Aorta (tissue), 5 donors: ENCODE results near the gene ARPC5. TPM values are rescaled to one million over a fixed set of nuclear protein-coding genes. Genes with fewer than 3 reads are reported as not detected.

Experiments
- ATAC-seq: fragments of 200-7000 bp; cut with Tn5 transposase; one replicate; pipeline ENCODE4 v1.9.1; 2022; ENCODE audit warnings: moderate library complexity; ENCODE audit not compliant: low FRiP score
- DNase-seq, 2 donors: peaks; one replicate each; pipeline ENCODE4 v3.0.0-alpha.2; 2020
- H3K27ac ChIP-seq, 2 donors: one replicate each; pipeline ENCODE4 v1.5.1; 2013; ENCODE audit warnings: low read length in 2 of 2, mild to moderate bottlenecking in 2 of 2, moderate library complexity in 2 of 2, control low read depth in 1 of 2, inconsistent platforms in 1 of 2, low read depth in 1 of 2
- H3K27me3 ChIP-seq, 2 donors: one replicate each; pipeline ENCODE4 v1.6.1; 2013; ENCODE audit warnings: control low read depth in 1 of 2, low read length in 1 of 2, mild to moderate bottlenecking in 1 of 2, moderate library complexity in 1 of 2; ENCODE audit not compliant: insufficient read depth in 2 of 2, control insufficient read depth in 1 of 2
- H3K36me3 ChIP-seq, 2 donors: one replicate each; pipeline ENCODE4 v1.6.1; 2013; ENCODE audit warnings: control low read depth in 1 of 2, low read length in 1 of 2, mild to moderate bottlenecking in 1 of 2; ENCODE audit not compliant: insufficient read depth in 2 of 2, control insufficient read depth in 1 of 2
- H3K4me1 ChIP-seq, 2 donors: one replicate each; pipeline ENCODE4 v1.6.1; 2013; ENCODE audit warnings: low read length in 2 of 2, control low read depth in 1 of 2, mild to moderate bottlenecking in 1 of 2, moderate library complexity in 1 of 2; ENCODE audit not compliant: insufficient read depth in 2 of 2, control insufficient read depth in 1 of 2
- H3K4me3 ChIP-seq, 2 donors: one replicate each; pipeline ENCODE4 v1.5.1; 2013; ENCODE audit warnings: low read length in 2 of 2, control low read depth in 1 of 2, mild to moderate bottlenecking in 1 of 2
- H3K9me3 ChIP-seq: one replicate; pipeline ENCODE4 v1.6.1; 2013; ENCODE audit warnings: mild to moderate bottlenecking, low read length; ENCODE audit not compliant: control insufficient read depth
- WGBS, 2 donors: extraction: QIAGEN DNeasy Blood & Tissue Kit; methylation state at CpG; one replicate each; pipeline ENCODE4 v1.1.7; 2013; 5-methylcytosine and 5-hydroxymethylcytosine counted together
- intact Hi-C, 2 donors: fragments of 100-400 bp; cut with DNase I; formaldehyde crosslinking; loops; one replicate each; pipeline versions ENCODE4 v1.14.2 to v1.15.0; 2022
- polyA plus RNA-seq, 2 donors: library from polyadenylated mRNA; stranded (reverse); fragments of 200-250 nt; gene quantifications; one replicate each; pipeline ENCODE4 v1.2.3, GENCODE V29; 2013
- total RNA-seq, 2 donors: library from RNA; stranded (reverse); fragmentation: NEBNext Ultra II Directional; extraction: Animal tissue kit (Norgen Biotek cat#: 25700); gene quantifications; one replicate each; pipeline ENCODE4 v1.2.1, GENCODE V29; 2021
- donor health status: healthy with polysubstance abuse.
- donor health status: Bipolar disorder and iron deficiency.
- donor health status: DM: no; HTN: no; CAD: no.
- donor health status: DM: no; HTN: no; CAD: no.
- donor health status: DM: yes; HTN: yes; CAD: no.

The ARPC5 gene
- total and polyA plus RNA-seq, 4 donors, result 90.6 to 162 (median 123) TPM

DNA sequence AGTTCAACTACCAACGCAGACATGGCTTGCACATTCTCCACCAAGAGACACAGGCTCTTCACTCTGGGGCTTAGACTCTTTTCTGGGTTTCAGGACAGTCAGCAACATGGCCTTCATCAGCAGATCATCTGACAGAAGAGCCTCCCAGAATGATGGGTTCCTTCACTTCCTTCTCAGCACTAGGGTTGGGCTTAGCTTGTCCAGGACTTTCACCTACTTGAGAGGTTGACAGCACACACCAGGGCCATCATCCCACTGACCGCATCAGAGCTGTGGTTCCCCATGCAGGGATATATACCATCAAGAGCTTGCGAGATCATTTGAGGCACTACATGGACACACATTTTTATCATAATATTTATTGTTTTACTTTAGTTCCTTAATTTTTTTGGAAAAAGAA is 34.9 kb downstream of the ARPC5 start:
- Histone ChIP-seq H3K4me1 (no peaks in the 10 kb centered on the region), H3K27ac (no peak overlapping the region), H3K36me3 (no peaks in the 10 kb centered on the region), H3K4me3 (no peak overlapping the region), H3K27me3 (no peaks in the 10 kb centered on the region), H3K9me3 (no peaks in the 10 kb centered on the region)
- no peak for ATAC-seq
- no peak for DNase-seq
- WGBS, 2 donors, result 69% methylated on average over 3 of the region's 3 CpGs
- intact Hi-C loops, result no loop called here

DNA sequence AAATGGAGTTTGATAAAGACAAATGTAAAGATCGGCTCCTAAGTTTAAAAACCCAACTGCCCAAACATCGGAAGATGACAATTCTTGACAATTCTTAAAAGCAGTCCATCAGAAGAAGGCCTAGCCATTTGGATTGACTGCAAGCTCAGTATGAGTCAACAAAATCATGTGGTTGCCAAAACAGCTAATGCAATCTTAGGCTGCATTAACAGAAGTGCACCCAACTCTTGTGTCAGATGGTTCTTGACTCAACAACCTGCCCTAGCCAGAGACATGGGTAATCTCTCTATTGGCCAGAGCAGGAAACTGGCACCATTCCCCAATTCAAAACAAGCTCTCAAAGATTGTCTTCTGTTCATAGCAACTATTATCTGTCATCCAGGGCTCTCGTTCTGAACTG is 35.4 kb downstream of the ARPC5 start:
- 53 to 57% methylated on average over 3 of the region's 3 CpGs for WGBS, 2 donors
- DNase-seq, result no peak
- H3K27me3 ChIP-seq, result no peaks in the 10 kb centered on the region
- H3K27ac ChIP-seq, result no peak overlapping the region
- no peaks in the 10 kb centered on the region for H3K4me1 ChIP-seq
- no peaks in the 10 kb centered on the region for H3K36me3 ChIP-seq
- intact Hi-C loops, result no loop called here
- no peaks in the 10 kb centered on the region for H3K9me3 ChIP-seq
- H3K4me3 ChIP-seq, result no peak overlapping the region
- peak; percentile 80 for ATAC-seq

DNA sequence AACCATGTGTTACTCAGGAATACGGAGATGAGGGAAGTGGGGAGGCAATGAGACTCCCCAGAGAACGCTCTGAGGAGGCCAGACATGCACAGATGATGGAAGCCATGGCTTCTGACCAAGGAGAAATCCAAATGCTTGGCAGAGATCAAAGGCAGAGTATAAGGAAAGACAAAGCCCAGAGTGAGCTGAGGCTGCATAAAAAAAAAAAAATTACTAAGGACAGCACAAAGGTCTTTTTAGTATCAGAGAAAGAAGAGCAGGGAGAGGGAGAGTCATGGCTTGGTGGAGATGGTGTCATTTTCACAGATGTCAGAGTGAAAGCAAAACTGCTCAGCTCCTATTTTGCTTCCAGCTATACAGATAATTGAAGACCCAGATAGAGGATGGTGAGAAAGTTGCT is 37.2 kb downstream of the ARPC5 start:
- DNase-seq (no peak), ATAC-seq (peak; percentile 17)
- Histone ChIP-seq H3K36me3 (no peaks in the 10 kb centered on the region), H3K9me3 (no peaks in the 10 kb centered on the region), H3K4me1 (no peaks in the 10 kb centered on the region), H3K27ac (no peak overlapping the region), H3K27me3 (no peaks in the 10 kb centered on the region), H3K4me3 (no peak overlapping the region)
- 11 to 33% methylated on average over 2 of the region's 2 CpGs for WGBS, 2 donors
- intact Hi-C loops, result no loop called here

DNA sequence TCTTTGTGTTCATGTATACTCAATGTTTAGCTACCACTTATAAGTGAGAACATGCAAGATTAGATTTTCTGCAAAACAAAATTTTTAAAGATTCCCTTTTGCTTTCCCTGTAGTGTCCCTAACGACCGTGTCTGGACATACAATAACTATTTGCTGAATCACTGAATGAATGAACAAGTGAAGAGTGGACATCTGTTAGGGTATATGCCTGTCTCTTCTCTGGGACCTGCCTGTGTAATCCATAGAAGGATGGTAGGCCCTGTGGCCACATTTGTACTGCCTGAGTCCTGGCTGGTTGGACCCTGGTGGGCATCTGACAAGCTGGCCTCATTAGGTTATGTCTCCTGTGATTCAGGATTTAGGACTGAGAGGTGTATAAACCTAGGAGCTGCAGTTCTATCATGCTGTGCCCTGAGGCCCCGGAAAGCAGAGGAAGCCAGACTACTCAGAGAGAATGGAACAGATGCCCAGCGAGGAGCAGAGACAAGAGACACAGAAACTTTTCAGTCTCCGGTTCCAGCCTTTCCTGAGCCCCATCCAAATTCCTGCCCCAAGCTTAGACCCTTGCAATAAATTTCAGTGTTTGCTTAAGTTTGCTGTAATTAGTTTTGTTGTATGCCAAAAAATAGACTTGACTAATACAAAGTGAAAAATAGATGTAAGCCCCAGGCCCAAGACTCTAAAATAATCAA is 37.8 kb downstream of the ARPC5 start:
- Histone ChIP-seq H3K4me3 (no peak overlapping the region), H3K9me3 (no peaks in the 10 kb centered on the region), H3K36me3 (no peaks in the 10 kb centered on the region), H3K27ac (no peak overlapping the region), H3K4me1 (no peaks in the 10 kb centered on the region), H3K27me3 (no peaks in the 10 kb centered on the region)
- intact Hi-C loops, result no loop called here
- ATAC-seq (peak; percentile 17), DNase-seq (no peak)
- 33 to 40% methylated on average over 5 of the region's 5 CpGs for WGBS, 2 donors

DNA sequence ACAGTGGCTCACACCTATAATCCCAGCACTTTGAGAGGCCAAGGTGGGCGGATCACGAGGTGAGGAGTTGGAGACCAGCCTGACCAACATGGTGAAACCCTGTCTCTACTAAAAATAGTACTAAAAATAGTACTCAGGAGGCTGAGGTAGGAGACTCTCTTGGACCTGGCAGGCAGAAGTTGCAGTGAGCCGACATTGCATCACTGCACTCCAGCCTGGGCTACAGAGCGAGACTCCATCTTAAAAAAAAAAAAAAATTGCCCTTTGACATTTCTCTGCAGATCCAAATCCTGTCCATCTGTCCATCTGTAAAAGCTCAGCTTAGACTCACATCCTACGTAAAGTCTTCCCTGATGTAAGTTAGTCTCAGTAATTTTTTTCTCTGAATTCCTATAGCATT is 39.1 kb downstream of the ARPC5 start:
- intact Hi-C loops, result no loop called here
- H3K4me1 ChIP-seq, result no peaks in the 10 kb centered on the region
- H3K36me3 ChIP-seq, result no peaks in the 10 kb centered on the region
- H3K4me3 ChIP-seq, result no peak overlapping the region
- DNase-seq (no peak), ATAC-seq (no peak)
- 85 to 86% methylated on average over 5 of the region's 5 CpGs for WGBS, 2 donors
- H3K27ac ChIP-seq, result no peak overlapping the region
- H3K9me3 ChIP-seq, result no peaks in the 10 kb centered on the region
- no peaks in the 10 kb centered on the region for H3K27me3 ChIP-seq

DNA sequence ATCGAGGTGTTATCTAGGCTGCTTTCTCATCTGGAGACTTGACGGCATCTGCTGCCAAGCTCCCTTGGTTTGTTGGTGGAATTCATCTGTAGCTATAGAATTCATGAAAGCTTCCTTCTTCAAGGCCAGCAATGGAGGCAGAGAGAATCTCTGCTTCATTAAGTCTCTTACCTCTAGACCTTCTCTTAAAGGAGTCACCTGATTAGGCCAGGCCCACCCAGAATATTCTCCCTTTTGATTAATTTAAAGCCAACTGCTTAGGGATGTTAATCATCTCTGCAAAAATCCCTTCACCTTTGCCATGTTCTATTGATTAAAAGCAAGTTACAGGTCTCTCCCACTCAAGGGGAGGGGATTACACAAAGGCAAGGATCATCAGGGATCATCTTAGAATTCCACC is 40.0 kb downstream of the ARPC5 start:
- no peaks in the 10 kb centered on the region for H3K4me1 ChIP-seq
- 64 to 65% methylated on average over 2 of the region's 2 CpGs for WGBS, 2 donors
- H3K27me3 ChIP-seq, result no peaks in the 10 kb centered on the region
- H3K27ac ChIP-seq, result no peak overlapping the region
- no peak for DNase-seq
- no peaks in the 10 kb centered on the region for H3K36me3 ChIP-seq
- ATAC-seq, result no peak
- H3K4me3 ChIP-seq, result no peak overlapping the region
- intact Hi-C loops, result no loop called here
- H3K9me3 ChIP-seq, result no peaks in the 10 kb centered on the region

DNA sequence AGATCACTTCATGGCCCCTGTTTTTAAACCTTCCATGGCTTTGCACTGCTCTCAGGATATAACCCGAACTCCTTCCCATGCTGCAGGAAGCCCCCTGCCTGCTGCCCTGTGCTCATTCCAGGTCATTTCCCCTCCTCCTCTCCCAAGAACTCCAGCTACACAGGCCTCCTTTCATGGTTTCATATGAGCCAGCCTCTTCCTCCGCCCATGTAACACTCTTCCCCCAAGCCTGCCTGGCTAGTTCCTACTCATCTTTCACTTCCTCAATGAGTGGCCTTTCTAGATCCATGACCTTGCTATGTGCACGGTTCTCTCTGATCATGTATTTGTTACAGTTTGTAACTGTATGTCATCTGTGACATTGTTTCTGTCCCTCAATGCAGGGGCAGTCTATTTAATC is 42.2 kb downstream of the ARPC5 start:
- no peak overlapping the region for H3K27ac ChIP-seq
- ATAC-seq, result no peak

DNA sequence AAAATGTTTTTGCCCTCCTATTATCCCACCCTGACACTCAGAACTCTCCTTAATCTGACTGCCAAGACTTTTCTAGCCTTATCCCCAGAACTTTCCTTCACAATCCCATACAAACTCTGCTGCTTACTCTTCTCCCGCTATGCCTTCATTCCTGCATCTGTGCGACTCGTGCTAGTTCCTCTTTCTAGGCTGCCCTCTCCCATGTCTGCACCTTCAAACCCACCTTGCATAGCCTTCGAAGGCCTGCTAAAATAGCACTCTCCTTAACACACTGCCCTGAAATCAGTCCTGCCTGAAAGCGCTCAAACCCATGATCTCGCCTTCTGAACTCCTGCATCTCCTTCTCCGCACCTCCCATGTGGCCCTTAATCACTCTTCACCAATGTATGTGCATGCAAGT is 42.9 kb downstream of the ARPC5 start:
- WGBS, 2 donors, result 95 to 96% methylated on average over 7 of the region's 7 CpGs
- H3K4me3 ChIP-seq, result no peak overlapping the region
- H3K27me3 ChIP-seq, result no peaks in the 10 kb centered on the region
- no peaks in the 10 kb centered on the region for H3K9me3 ChIP-seq
- no peak overlapping the region for H3K27ac ChIP-seq
- no peaks in the 10 kb centered on the region for H3K4me1 ChIP-seq
- no peak for DNase-seq
- H3K36me3 ChIP-seq, result no peaks in the 10 kb centered on the region
- no peak for ATAC-seq
- intact Hi-C loops, result no loop called here

More for the DNA sequence above, 42.2 kb downstream of the ARPC5 start:
- H3K27me3 ChIP-seq, result no peaks in the 10 kb centered on the region
- WGBS, 2 donors, result 87 to 93% methylated on average over 3 of the region's 3 CpGs
- no peak for DNase-seq
- H3K36me3 ChIP-seq, result no peaks in the 10 kb centered on the region
- H3K4me3 ChIP-seq, result no peak overlapping the region
- intact Hi-C loops, result no loop called here
- no peaks in the 10 kb centered on the region for H3K4me1 ChIP-seq
- no peaks in the 10 kb centered on the region for H3K9me3 ChIP-seq

DNA sequence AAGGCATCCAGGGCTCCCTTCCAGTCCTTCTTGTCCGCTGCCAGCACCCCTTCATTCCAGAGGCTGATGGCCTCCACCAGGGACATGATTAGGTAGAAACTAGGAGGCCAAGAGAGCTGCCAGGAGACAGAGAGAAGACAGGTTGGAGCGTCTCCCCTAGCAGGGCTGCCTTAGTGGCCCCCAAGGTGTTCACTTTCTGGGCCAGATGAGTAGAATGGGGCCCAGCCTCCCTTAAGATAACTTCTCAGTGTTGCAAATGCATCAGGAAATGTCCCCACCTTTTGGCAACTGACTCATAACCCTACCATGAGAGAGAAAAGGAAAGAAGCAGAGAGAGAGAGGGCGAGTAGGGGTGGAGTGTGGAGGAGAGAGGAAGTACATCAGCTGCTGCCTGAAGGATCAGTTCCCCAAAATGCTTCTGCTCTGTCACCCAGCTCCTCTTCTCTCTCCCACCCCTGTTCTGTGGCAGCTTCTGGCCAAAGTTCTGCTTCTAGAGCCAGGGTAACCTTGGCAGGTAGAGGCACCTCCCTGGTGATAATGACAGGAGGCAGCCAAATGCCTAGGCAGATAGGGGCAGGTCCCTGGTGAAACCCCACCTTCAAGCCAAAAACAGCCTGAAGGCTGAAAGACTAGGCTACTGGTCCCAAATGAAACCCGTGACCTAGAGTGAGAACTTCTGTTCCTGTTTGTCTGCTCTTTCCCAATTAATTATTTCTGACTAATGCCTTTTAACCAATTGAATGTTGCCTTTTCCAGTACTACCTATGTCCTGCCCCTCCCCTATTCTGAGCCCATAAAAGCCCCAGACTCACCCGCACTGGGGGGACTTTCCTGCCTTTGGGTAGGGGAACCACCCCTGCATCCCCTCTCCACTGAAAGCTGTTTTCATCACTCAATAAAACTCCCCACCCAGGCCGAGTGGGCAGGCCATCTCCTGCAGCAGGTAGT is 45.1 kb downstream of the ARPC5 start, which contains the start of gene NCF2:
TSS of gene NCF2 (minus strand) at position 216 of the 948 bp plus-strand sequence. CDS start at position 86, 130 bp downstream.
- no peaks in the 10 kb centered on the region for H3K27me3 ChIP-seq
- H3K4me1 ChIP-seq, result no peaks in the 10 kb centered on the region
- DNase-seq, result peak in 1 of 2 donors; percentile 68
- H3K36me3 ChIP-seq, result no peaks in the 10 kb centered on the region
- no peaks in the 10 kb centered on the region for H3K9me3 ChIP-seq
- peak; percentile 67 for ATAC-seq
- no peak within 1 kb of the TSS for H3K27ac ChIP-seq
- intact Hi-C loops, result no loop called here
- H3K4me3 ChIP-seq, result no peak within 1 kb of the TSS
- WGBS, 2 donors, result 76 to 89% methylated on average over 6 of the region's 6 CpGs
